Occipital lobe (tissue), 2 donors: Measurements from ENCODE around the gene AOC1. TPM values are rescaled to one million over a fixed set of nuclear protein-coding genes. Genes with fewer than 3 reads are reported as not detected.

ENCODE experiments used
- DNase-seq: peaks from one replicate; lab custom pipeline; 2025; lab: John Stamatoyannopoulos, UW
- total RNA-seq: library from RNA; depleted of rRNA; stranded (reverse); fragments of >200 nt; gene quantifications from one replicate; pipeline ENCODE4 v1.2.3, GENCODE V29; 2014

The AOC1 gene
- total RNA-seq, 1 donor from 2014 or later: not detected

GRCh38 chr7:150831851-150832250, 20.5 kb upstream of the AOC1 start:
- no peak for DNase-seq

DNA sequence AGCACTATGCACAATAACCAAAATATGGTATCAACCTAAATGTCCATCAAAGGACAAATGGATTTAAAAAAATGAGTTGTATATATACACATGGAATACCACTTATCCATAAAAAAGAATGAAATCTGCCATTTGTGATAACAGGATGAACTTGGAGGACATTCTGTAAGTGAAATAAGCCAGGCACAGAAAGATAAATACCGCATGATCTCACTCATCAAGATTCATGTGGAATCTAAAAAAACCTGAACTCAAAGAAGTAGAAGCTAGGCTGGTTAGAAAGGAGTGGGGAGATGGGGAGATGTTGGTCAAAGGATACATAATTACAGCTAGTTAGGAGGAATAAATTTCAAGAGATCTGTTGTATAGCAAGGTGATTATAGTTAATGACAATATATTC, 17.3 kb upstream of the AOC1 start:
- DNase-seq: no peak

DNA sequence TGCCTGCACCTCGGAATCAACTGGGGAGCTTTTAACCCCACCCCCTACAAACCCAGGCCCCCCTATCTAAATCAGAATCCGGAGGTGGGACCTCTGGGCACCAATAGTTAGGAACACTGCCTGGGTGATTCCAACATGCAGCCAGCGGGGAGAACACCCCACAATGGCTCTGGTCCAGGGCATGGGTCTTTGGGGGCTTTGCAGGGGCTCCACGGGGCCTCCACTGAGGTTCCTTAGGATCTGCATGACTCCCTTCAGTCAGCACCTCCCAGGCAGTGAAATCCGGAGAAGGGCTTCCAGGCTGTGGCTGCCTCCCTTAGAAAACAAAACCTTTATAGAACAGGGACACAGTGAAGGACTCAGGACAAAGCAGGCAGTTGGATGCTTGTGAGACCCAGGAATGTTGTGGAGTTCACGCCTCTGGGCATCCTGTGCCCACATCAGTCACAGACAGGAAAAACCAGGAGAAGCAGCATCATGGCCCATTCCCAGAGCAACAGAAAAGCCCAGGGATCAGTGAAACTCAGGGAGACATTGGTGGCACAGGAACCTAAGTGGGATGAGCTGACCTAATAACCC, 16.5 kb upstream of the AOC1 start:
- DNase-seq: no peak

DNA sequence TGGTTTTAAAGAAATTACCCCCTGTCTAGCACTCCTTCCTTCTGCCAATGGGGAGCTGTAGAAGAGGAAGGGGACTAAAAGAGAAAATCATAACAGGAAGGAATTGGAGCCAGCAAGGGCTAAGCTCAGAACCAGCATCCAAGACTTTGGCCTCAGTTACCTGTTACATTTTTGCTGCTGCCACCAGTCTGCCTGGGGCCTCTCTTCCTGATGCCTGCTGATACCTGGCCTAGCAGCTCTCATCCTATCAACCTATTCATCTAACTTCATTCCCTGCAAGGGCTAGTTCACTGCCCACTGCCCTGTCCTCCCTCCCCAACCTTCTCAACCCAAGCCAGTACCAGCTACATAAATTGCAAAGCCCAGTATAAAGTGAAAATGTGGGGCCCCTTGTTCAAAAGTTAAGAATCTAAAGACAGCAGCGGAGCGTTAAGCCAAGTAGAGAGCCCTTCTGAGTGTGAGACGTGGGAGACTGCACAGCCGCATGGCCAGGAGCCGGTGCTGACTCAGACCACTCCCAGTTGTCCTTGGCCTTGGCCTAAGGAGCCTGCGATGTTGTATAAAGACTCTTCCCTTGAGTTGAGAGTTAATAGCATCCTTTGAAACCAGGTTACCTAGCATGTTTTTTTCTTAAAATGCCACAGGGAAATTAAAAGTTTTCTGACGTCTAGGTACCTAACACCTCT, 13.2 kb upstream of the AOC1 start:
- no peak for DNase-seq

DNA sequence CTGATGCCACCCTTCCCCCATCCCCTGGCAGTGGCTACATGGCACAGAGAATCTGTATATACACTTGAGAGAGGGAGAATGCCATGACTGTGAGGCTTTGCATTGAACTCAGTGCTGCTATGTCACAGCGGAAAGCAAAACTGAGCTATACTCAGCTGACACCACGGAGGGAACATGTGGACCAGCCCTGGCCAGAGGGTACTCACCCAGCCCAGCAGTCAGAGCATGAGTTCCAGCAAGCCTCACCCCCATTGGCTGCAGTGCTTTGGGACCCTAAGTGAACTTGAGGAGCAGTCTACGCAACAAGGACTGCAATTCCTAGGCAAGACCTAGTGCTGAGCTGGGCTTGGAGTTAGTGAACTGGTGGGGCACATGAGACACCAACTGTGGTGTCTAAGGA, 10.3 kb upstream of the AOC1 start:
- DNase-seq: no peak

- no peak for DNase-seq
These were observed 9.6 kb upstream of the AOC1 start for GRCh38 chr7:150842716-150843115.

DNA sequence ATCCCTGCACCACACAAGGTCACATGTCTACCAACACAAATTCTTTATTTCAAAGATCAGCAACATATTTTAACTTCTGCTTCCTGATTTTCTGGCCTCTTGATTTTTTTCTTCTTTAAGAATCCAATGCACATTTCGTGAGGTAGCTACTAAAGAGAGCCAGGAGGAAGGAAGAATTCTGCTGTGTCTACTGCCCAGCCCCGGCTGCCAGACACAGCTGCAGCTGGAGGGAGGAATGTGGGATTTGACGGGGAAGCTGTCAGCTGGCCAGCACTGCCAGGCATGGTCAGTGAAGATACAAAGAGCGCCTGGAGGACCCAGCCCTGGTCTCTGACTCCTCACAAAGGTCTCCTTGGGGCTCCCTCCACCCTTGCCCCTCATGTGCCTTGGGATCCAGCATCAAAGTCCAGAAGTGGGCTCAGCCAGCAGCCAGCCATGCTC, 6.9 kb upstream of the AOC1 start:
- no peak for DNase-seq

GRCh38 chr7:150846291-150847115, 5.8 kb upstream of the AOC1 start:
- no peak for DNase-seq

DNA sequence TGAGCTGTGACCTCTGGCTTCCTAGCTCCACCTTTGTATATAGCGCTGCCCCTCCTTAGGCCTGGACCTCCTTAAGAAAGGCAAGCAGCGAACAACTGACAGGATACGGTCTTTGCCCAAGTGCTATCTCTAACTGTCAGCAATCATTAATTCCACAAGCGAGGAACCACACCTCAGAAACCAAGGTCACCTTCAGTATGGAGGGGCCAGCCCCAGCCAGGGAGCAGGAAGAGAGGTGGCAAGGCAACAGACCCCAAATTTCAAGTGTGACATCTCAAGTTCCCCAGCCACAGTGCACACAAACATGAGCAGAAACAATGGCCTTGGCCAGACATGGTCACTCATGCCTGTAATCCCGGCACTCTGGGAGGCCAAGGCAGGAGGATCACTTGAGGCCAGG, 4.8 kb upstream of the AOC1 start:
- no peak for DNase-seq

- no peak for DNase-seq
These were observed 4.2 kb upstream of the AOC1 start for GRCh38 chr7:150848111-150848510.

GRCh38 chr7:150848561-150849115, 3.7 kb upstream of the AOC1 start:
- DNase-seq: no peak

- no peak for DNase-seq
These were observed 3.0 kb upstream of the AOC1 start for GRCh38 chr7:150849204-150849775.

DNA sequence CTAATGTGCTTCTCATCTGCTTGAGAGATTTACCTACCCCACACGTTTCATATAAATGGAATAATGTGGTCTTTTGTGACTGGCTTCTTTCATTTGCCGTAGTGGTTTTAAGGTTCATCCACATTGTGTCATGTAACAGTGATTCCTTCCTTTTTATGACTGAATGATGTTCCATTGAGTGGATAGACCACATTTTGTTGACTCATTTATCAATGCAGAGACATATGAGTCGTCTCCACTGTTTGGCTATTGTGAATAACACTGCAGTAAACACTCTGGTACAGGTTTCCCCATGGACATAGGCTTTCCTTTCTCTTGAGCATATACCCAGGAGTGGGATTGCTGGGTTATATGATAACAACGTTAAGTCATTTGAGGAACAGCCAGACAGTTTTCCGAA, 2.0 kb upstream of the AOC1 start:
- no peak for DNase-seq

- DNase-seq: no peak
These were observed 586 bp upstream of the AOC1 start for GRCh38 chr7:150851492-150852370.

GRCh38 chr7:150854066-150855000, 2.0 kb downstream of the AOC1 start:
- no peak for DNase-seq

DNA sequence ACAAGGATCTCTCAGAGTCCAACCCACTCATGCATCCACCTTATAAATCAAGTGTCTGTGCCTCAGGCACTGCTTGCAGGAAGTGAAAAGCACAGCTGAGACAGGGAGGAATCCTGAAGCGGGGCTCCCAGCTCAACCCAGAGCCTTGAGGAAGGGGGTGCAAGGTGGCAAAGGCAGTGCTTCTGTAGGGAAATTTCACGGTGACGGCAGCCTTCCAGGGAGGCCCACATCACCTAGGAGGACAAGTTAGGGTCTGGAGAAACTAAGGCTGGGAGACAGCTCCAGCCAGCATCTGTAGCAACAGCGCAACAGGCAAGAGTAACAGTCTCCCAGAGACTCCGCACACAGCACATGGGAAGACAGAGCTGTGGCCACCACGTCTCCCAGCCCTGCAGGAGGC, 2.7 kb downstream of the AOC1 start:
- DNase-seq: no peak

DNA sequence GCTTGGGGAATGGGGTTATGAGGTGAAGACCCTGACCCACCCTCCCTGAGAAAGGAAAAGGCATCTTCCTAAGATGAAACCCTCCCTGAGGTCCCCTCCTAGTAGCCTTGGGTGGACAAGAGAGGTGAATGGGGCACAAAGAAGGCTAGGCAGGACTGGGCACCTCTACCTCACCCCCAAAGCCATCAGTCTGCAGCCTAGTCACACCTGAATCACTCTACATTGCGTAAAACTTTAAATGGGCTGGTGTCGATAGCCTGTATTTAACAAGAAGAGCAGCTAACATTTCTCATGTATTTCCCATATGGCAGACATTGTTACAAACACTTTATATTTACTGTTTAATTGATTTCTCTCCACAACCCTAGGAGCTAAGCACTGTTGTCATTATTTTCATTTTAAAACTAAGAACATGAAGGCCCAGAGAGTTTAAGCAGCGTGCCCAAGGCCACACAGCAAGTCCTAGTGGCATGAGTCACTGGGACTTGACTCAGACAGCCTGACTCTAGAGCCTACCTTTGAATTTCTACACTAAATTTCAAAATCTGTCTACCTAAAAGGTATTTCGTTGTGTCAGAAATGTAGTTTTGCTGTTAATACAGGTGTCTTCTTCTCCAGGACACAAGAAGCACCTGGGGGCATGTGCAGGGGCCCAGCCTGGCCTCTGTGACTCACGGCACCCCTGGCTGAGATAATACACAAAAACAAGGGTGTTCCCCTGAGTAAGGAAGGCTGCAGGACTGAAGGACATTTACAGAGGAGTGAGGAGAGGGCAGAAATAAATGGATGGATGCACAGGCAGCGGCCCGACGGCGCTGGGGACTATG, 3.4 kb downstream of the AOC1 start:
- no peak for DNase-seq

DNA sequence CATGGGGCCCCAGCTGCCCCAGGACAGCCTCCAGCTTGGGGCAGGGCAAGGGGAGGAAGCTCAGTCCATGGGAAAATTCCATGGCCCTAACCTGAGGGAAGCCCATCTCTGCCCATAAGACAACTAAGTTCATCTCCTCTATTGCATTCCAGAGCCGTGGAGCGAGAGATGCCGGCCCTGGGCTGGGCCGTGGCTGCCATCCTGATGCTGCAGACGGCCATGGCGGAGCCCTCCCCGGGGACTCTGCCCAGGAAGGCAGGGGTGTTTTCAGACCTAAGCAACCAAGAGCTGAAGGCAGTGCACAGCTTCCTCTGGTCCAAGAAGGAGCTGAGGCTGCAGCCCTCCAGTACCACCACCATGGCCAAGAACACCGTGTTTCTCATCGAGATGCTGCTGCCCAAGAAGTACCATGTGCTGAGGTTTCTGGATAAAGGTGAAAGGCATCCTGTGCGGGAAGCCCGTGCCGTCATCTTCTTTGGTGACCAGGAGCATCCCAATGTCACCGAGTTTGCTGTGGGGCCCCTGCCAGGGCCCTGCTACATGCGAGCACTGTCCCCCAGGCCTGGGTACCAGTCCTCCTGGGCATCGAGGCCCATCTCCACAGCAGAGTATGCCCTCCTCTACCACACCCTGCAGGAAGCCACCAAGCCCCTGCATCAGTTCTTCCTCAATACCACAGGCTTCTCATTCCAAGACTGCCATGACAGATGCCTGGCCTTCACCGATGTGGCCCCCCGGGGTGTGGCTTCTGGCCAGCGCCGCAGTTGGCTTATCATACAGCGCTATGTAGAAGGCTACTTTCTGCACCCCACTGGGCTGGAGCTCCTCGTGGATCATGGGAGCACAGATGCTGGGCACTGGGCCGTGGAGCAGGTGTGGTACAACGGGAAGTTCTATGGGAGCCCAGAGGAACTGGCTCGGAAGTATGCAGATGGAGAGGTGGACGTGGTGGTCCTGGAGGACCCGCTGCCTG, 4.3 kb downstream of the AOC1 start:
- DNase-seq: no peak
